ENCODE measurements around the gene DBF4. TPM values are rescaled to one million over a fixed set of nuclear protein-coding genes. Genes with fewer than 3 reads are reported as not detected.

Gene DBF4
- total and polyA plus RNA-seq, 2 donors (not counting 1 experiment from before 2014, with no cell fraction given) = 7.8 to 21.0 TPM

DNA sequence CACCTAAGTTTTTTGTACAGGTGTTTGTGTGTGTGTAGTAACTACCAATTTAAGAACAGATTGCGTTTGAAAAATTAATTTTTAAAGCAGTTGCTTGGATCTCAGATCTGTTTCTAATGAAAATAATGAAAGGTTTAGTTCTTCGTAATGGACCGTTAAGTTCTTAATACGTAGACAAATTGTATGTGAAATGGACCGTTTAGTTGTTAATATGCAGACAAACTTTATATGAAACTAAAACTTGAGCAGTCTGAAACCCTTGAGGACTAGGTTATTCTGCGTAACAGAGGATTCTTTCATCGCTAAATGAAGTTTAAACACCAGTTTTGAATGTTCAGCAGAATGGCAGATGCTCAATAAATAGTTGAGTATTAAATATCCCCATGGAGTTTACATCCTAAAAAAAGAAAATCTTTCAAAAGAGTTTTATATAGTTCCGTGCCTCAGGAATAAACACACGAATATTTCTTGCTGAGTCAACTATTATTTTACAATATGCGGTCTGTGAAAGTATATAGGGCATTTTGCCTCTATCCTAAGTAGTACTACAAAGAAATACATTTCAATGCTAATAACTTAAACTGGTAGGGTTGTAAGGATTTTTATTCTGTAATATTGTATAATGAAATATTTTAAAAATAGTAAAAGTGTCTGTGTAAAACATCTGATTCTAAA lies 1.2 kb downstream of the DBF4 start:
- peak overlapping the region; percentile 83 to 93 for H3K27ac ChIP-seq (ENCODE audit: low read length in 2 of 2)
- WGBS (ENCODE audit: insufficient coverage) = 20% methylated on average over 2 of the region's 10 CpGs
- H3K4me3 ChIP-seq (ENCODE audit: control extremely low read depth in 1 of 5, extremely low read depth in 1 of 5, insufficient read depth in 1 of 5, low read depth in 2 of 5, low read length in 4 of 5) = peak overlapping the region; percentile 73 to 98 (median 93)
- H3K36me3 ChIP-seq (replicated peaks in 1 of 2; ENCODE audit: control extremely low read depth in 1 of 2, control insufficient read depth in 1 of 2, extremely low read depth in 1 of 2, insufficient read depth in 2 of 2, low read length in 1 of 2) = peaks cover 0 to 2% of the 10 kb centered on the region in 2 experiments
- DNase-seq = peak; percentile 38
- peaks cover 37% of the 10 kb centered on the region for H3K4me1 Mint-ChIP-seq
- peak overlapping the region; percentile 98 for H3K27ac Mint-ChIP-seq
- peaks cover 10% of the 10 kb centered on the region for H4K20me1 ChIP-seq (ENCODE audit: control insufficient read depth, insufficient read depth, low read length, poor library complexity, severe bottlenecking)
- no peaks in the 10 kb centered on the region for H3K9me3 ChIP-seq (ENCODE audit: control extremely low read depth in 1 of 3, control insufficient read depth in 2 of 3, insufficient read depth in 1 of 3, low read length in 2 of 3)
- no peak for ATAC-seq (ENCODE audit: low read depth)
- CTCF ChIA-PET = interaction anchor here (1.0 to 1.8 kb wide), 2 partner anchors 9 kb away, joined by 4 to 5 read pairs; no protein-coding TSS in a partner anchor
- peak overlapping the region; percentile 93 for H3K4me2 ChIP-seq (replicated peaks; ENCODE audit: low read depth, low read length, poor library complexity, severe bottlenecking)
- TF ChIP-seq, protein P1, sequence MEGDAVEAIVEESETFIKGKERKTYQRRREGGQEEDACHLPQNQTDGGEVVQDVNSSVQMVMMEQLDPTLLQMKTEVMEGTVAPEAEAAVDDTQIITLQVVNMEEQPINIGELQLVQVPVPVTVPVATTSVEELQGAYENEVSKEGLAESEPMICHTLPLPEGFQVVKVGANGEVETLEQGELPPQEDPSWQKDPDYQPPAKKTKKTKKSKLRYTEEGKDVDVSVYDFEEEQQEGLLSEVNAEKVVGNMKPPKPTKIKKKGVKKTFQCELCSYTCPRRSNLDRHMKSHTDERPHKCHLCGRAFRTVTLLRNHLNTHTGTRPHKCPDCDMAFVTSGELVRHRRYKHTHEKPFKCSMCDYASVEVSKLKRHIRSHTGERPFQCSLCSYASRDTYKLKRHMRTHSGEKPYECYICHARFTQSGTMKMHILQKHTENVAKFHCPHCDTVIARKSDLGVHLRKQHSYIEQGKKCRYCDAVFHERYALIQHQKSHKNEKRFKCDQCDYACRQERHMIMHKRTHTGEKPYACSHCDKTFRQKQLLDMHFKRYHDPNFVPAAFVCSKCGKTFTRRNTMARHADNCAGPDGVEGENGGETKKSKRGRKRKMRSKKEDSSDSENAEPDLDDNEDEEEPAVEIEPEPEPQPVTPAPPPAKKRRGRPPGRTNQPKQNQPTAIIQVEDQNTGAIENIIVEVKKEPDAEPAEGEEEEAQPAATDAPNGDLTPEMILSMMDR (IDR thresholded peaks at IDR 0.05) = no peak
- TF ChIP-seq EZH2 (IDR thresholded peaks at IDR 0.05; ENCODE audit: borderline replicate concordance, insufficient read depth, low read depth, low read length, poor library complexity, severe bottlenecking) = no peak
- H3K79me2 ChIP-seq (ENCODE audit: control insufficient read depth, insufficient read depth, low read length) = peaks cover 83% of the 10 kb centered on the region
- POLR2A ChIA-PET = interaction anchor here (1.3 kb wide), 1 partner anchor 56 kb away, joined by 4 read pairs; the partner anchor contains the start of gene ADAM22
- peak overlapping the region; percentile 87 for H3K9ac ChIP-seq (ENCODE audit: low read length)
- peaks cover 18 to 24% of the 10 kb centered on the region in 2 donors for H3K4me1 ChIP-seq (ENCODE audit: control insufficient read depth in 2 of 2, insufficient read depth in 2 of 2, low read length in 2 of 2)
- no peaks in the 10 kb centered on the region for H3K27me3 Mint-ChIP-seq
- peak overlapping the region; percentile 93 for H2AFZ ChIP-seq (ENCODE audit: insufficient read depth, low read depth, low read length, poor library complexity, severe bottlenecking)
- intact Hi-C loops (cut with micrococcal nuclease) = loop anchor here (2.0 kb wide), 1 partner anchor 341 kb away; no protein-coding TSS in a partner anchor
- no peaks in the 10 kb centered on the region for H3K9me3 Mint-ChIP-seq (ENCODE audit: insufficient read depth)
- no peaks in the 10 kb centered on the region for H3K27me3 ChIP-seq (replicated peaks in 1 of 4; ENCODE audit: control extremely low read depth in 1 of 4, control insufficient read depth in 3 of 4, insufficient read depth in 4 of 4, low read length in 3 of 4)
- peak overlapping the region; percentile 76 for H3K4me3 Mint-ChIP-seq

DNA sequence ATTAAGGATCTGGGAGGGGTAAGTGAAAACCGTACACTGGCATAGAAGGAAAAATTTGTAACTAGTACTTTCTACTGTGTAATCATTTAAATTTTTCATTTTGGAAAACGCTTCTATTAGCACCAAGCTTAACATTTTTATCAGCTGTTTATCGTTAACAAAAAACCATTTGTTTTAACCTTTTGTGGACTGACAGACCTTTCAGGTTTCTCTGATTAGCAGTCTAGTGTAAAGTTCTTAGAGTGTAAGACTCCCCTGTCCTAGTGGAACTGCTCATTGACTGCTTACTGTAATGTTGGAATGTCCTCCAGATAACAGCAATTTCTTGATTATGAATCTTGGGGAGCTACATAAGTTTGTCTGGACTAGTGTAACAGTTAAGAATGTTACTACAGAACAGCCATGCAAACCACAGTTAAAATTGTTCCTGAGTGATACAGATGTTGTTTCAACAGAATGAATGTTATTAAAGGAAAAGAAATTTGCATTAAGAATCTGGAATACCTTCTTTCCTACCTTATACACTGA lies 2.0 kb downstream of the DBF4 start:
- POLR2A ChIA-PET = no interaction called here
- peaks cover 34% of the 10 kb centered on the region for H3K4me1 Mint-ChIP-seq

More for the DNA sequence above, 2.0 kb downstream of the DBF4 start:
- Mint-ChIP-seq H3K9me3 (ENCODE audit: insufficient read depth) (no peaks in the 10 kb centered on the region), H3K4me3 (peak overlapping the region; percentile 31), H3K27me3 (no peaks in the 10 kb centered on the region), H3K27ac (no peak overlapping the region)
- Histone ChIP-seq H3K9ac (ENCODE audit: low read length) (no peak overlapping the region), H3K79me2 (ENCODE audit: control insufficient read depth, insufficient read depth, low read length) (peaks cover 75% of the 10 kb centered on the region), H3K36me3 (replicated peaks in 1 of 2; ENCODE audit: control extremely low read depth in 1 of 2, control insufficient read depth in 1 of 2, extremely low read depth in 1 of 2, insufficient read depth in 2 of 2, low read length in 1 of 2) (peaks cover 0 to 2% of the 10 kb centered on the region in 2 experiments), H3K4me1 (ENCODE audit: control insufficient read depth in 2 of 2, insufficient read depth in 2 of 2, low read length in 2 of 2) (peaks cover 18 to 24% of the 10 kb centered on the region in 2 donors), H2AFZ (ENCODE audit: insufficient read depth, low read depth, low read length, poor library complexity, severe bottlenecking) (no peak overlapping the region), H3K4me3 (ENCODE audit: control extremely low read depth in 1 of 5, extremely low read depth in 1 of 5, insufficient read depth in 1 of 5, low read depth in 2 of 5, low read length in 4 of 5) (no peak overlapping the region), H3K27ac (ENCODE audit: low read length in 2 of 2) (no peak overlapping the region), H3K9me3 (ENCODE audit: control extremely low read depth in 1 of 3, control insufficient read depth in 2 of 3, insufficient read depth in 1 of 3, low read length in 2 of 3) (no peaks in the 10 kb centered on the region), H3K4me2 (replicated peaks; ENCODE audit: low read depth, low read length, poor library complexity, severe bottlenecking) (peak overlapping the region; percentile 0), H3K27me3 (replicated peaks in 1 of 4; ENCODE audit: control extremely low read depth in 1 of 4, control insufficient read depth in 3 of 4, insufficient read depth in 4 of 4, low read length in 3 of 4) (no peaks in the 10 kb centered on the region), H4K20me1 (ENCODE audit: control insufficient read depth, insufficient read depth, low read length, poor library complexity, severe bottlenecking) (peaks cover 10% of the 10 kb centered on the region)
- WGBS (ENCODE audit: insufficient coverage) = no CpG with 5 or more reads among the region's 3 CpGs
- intact Hi-C loops (cut with micrococcal nuclease) = no loop called here
- TF ChIP-seq, protein P1 (IDR thresholded peaks at IDR 0.05) = no peak
- TF ChIP-seq EZH2 (IDR thresholded peaks at IDR 0.05; ENCODE audit: borderline replicate concordance, insufficient read depth, low read depth, low read length, poor library complexity, severe bottlenecking) = no peak
- CTCF ChIA-PET = interaction anchor here (1.0 kb wide), 1 partner anchor 8 kb away, joined by 4 read pairs; no protein-coding TSS in a partner anchor
- DNase-seq (no peak), ATAC-seq (ENCODE audit: low read depth) (no peak)
